Measurements from ENCODE around the gene MTUS2.

Gene MTUS2

DNA sequence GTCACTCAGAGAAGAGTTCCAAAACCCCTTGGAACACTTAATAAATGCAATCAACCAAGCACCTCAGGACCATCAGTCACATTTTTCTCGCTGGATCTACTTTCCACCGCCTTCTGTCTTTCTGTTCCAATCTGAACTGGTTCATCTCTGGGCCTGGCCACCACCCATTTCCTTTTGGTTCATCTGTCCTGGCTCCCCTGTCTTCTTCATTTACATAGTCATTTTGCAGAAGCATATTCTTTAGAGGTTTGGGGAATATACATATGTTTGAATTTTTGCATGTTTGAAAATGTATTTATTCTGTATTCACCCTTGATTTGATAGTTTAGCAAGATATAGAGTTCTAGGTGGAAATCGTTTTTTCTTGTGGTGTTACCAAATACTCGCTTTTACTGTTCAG, 188.2 kb downstream of the MTUS2 start:
- Histone ChIP-seq H3K4me1 (ENCODE audit: control insufficient read depth, insufficient read depth, low read length) (no peaks in the 10 kb centered on the region), H3K9me3 (ENCODE audit: control insufficient read depth, insufficient read depth, low read length) (peaks cover 11% of the 10 kb centered on the region), H3K4me3 (ENCODE audit: low read length) (no peak overlapping the region), H3K27ac (ENCODE audit: low read length) (no peak overlapping the region), H3K27me3 (ENCODE audit: control insufficient read depth, insufficient read depth, low read length) (no peaks in the 10 kb centered on the region), H3K36me3 (ENCODE audit: control insufficient read depth, insufficient read depth, low read length) (no peaks in the 10 kb centered on the region)
- whole genome bisulfite sequencing (ENCODE audit: insufficient coverage, insufficient read length): no CpG with 5 or more reads among the region's 4 CpGs
- no peak for DNase-seq (ENCODE audit: low read depth, low spot score)

GRCh38 chr13:29020314-29020713, 200.2 kb downstream of the MTUS2 start:
- H3K36me3 ChIP-seq (ENCODE audit: control insufficient read depth, insufficient read depth, low read length): no peaks in the 10 kb centered on the region
- no peaks in the 10 kb centered on the region for H3K4me1 ChIP-seq (ENCODE audit: control insufficient read depth, insufficient read depth, low read length)
- no CpG with 5 or more reads among the region's 7 CpGs for WGBS (ENCODE audit: insufficient coverage, insufficient read length)
- no peak overlapping the region for H3K27ac ChIP-seq (ENCODE audit: low read length)
- H3K9me3 ChIP-seq (ENCODE audit: control insufficient read depth, insufficient read depth, low read length): peaks cover 7% of the 10 kb centered on the region
- H3K4me3 ChIP-seq (ENCODE audit: low read length): no peak overlapping the region
- no peaks in the 10 kb centered on the region for H3K27me3 ChIP-seq (ENCODE audit: control insufficient read depth, insufficient read depth, low read length)
- no peak for DNase-seq (ENCODE audit: low read depth, low spot score)

- WGBS (ENCODE audit: insufficient coverage, insufficient read length): no CpG with 5 or more reads among the region's 2 CpGs
Observed at GRCh38 chr13:29021311-29021710, 201.2 kb downstream of the MTUS2 start.

GRCh38 chr13:29021717-29022116, 201.6 kb downstream of the MTUS2 start:
- H3K27ac ChIP-seq (ENCODE audit: low read length): no peak overlapping the region
- peaks cover 10% of the 10 kb centered on the region for H3K9me3 ChIP-seq (ENCODE audit: control insufficient read depth, insufficient read depth, low read length)
- H3K4me3 ChIP-seq (ENCODE audit: low read length): no peak overlapping the region
- no peaks in the 10 kb centered on the region for H3K4me1 ChIP-seq (ENCODE audit: control insufficient read depth, insufficient read depth, low read length)
- H3K27me3 ChIP-seq (ENCODE audit: control insufficient read depth, insufficient read depth, low read length): no peaks in the 10 kb centered on the region
- WGBS (ENCODE audit: insufficient coverage, insufficient read length): no CpG with 5 or more reads among the region's 5 CpGs
- H3K36me3 ChIP-seq (ENCODE audit: control insufficient read depth, insufficient read depth, low read length): no peaks in the 10 kb centered on the region; the same call in 1 of the 2 replicates
- DNase-seq (ENCODE audit: low read depth, low spot score): no peak

More at GRCh38 chr13:29021311-29021710, 201.2 kb downstream of the MTUS2 start:
- Histone ChIP-seq H3K9me3 (ENCODE audit: control insufficient read depth, insufficient read depth, low read length) (peaks cover 7% of the 10 kb centered on the region), H3K27me3 (ENCODE audit: control insufficient read depth, insufficient read depth, low read length) (no peaks in the 10 kb centered on the region), H3K4me1 (ENCODE audit: control insufficient read depth, insufficient read depth, low read length) (no peaks in the 10 kb centered on the region), H3K4me3 (ENCODE audit: low read length) (no peak overlapping the region), H3K36me3 (ENCODE audit: control insufficient read depth, insufficient read depth, low read length) (no peaks in the 10 kb centered on the region; the same call in 1 of the 2 replicates), H3K27ac (ENCODE audit: low read length) (no peak overlapping the region)
- no peak for DNase-seq (ENCODE audit: low read depth, low spot score)

- H3K4me3 ChIP-seq (ENCODE audit: low read length): no peak overlapping the region
- H3K9me3 ChIP-seq (ENCODE audit: control insufficient read depth, insufficient read depth, low read length): peaks cover 10% of the 10 kb centered on the region
- H3K27me3 ChIP-seq (ENCODE audit: control insufficient read depth, insufficient read depth, low read length): no peaks in the 10 kb centered on the region
- H3K36me3 ChIP-seq (ENCODE audit: control insufficient read depth, insufficient read depth, low read length): no peaks in the 10 kb centered on the region; the same call in 1 of the 2 replicates
- no peak overlapping the region for H3K27ac ChIP-seq (ENCODE audit: low read length)
- DNase-seq (ENCODE audit: low read depth, low spot score): no peak
- no CpG with 5 or more reads among the region's 4 CpGs for WGBS (ENCODE audit: insufficient coverage, insufficient read length)
- no peaks in the 10 kb centered on the region for H3K4me1 ChIP-seq (ENCODE audit: control insufficient read depth, insufficient read depth, low read length)
Observed at GRCh38 chr13:29022410-29022809, 202.3 kb downstream of the MTUS2 start.

DNA sequence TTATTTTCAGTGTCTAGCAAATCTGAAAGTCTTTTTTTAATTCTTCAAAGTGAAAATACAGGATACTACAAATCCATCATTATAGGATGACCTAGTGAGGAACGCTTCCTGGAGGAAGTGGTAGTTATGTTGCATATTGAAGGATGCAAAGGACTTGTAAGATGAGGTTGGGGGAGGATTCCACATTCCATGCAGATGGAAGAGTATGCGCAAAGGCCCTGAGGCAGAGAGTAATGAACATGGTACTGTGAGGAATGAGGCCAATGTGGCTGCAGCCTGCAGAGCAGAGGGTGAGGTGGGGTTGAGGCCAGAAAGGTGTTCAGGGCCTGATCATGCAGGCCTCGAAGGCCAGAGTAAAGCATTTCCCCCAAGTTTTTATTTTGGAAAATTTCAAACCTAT, 202.8 kb downstream of the MTUS2 start:
- Histone ChIP-seq H3K4me3 (ENCODE audit: low read length) (no peak overlapping the region), H3K27ac (ENCODE audit: low read length) (no peak overlapping the region), H3K27me3 (ENCODE audit: control insufficient read depth, insufficient read depth, low read length) (no peaks in the 10 kb centered on the region), H3K4me1 (ENCODE audit: control insufficient read depth, insufficient read depth, low read length) (no peaks in the 10 kb centered on the region), H3K36me3 (ENCODE audit: control insufficient read depth, insufficient read depth, low read length) (no peaks in the 10 kb centered on the region; the same call in 1 of the 2 replicates), H3K9me3 (ENCODE audit: control insufficient read depth, insufficient read depth, low read length) (peaks cover 9% of the 10 kb centered on the region)
- WGBS (ENCODE audit: insufficient coverage, insufficient read length): no CpG with 5 or more reads among the region's 3 CpGs
- DNase-seq (ENCODE audit: low read depth, low spot score): no peak

DNA sequence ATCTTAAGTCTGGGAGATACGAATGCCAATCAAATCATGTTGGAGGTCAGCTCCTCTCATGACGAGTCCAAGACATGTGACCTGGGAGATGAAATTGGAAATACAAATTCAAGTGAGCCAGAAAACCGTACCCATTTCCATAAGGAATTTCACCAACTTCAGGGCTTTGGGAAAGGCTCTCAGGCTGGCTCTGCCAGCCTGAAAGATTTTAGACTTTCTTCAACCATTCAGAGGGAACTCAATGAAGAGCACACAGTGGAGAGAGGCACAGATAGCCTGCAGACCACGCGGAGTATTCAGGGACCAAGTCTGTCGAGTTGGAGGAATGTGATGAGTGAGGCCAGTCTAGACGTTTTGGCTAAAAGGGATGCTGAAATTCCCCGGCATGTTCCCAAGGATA, 204.6 kb downstream of the MTUS2 start:
- no peak overlapping the region for H3K4me3 ChIP-seq (ENCODE audit: low read length)
- DNase-seq (ENCODE audit: low read depth, low spot score): no peak
- WGBS (ENCODE audit: insufficient coverage, insufficient read length): no CpG with 5 or more reads among the region's 8 CpGs
- H3K4me1 ChIP-seq (ENCODE audit: control insufficient read depth, insufficient read depth, low read length): no peaks in the 10 kb centered on the region
- no peak overlapping the region for H3K27ac ChIP-seq (ENCODE audit: low read length)
- H3K9me3 ChIP-seq (ENCODE audit: control insufficient read depth, insufficient read depth, low read length): peaks cover 9% of the 10 kb centered on the region
- H3K27me3 ChIP-seq (ENCODE audit: control insufficient read depth, insufficient read depth, low read length): no peaks in the 10 kb centered on the region
- no peaks in the 10 kb centered on the region; the same call in 1 of the 2 replicates for H3K36me3 ChIP-seq (ENCODE audit: control insufficient read depth, insufficient read depth, low read length)

DNA sequence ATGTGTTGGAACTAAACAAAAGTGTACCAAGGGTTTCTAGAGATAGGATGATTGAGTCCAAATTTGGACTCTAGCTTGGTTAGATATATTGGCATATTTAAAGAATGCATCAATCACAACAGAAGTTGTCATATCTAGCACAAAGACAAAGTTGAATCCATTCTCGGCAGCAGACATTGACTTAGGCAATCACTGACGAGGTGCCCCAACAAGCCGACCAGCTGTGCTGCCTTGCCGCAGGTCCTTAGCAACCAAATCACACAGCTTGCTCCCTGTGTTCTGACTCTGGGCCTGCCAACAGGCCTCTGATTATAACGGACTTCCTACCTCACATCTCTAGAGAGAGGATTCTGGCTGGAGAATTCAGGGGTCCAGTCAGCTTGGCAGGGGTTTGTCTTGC, 208.7 kb downstream of the MTUS2 start:
- Histone ChIP-seq H3K4me3 (ENCODE audit: low read length) (no peak overlapping the region), H3K9me3 (ENCODE audit: control insufficient read depth, insufficient read depth, low read length) (peaks cover 13% of the 10 kb centered on the region), H3K4me1 (ENCODE audit: control insufficient read depth, insufficient read depth, low read length) (no peaks in the 10 kb centered on the region; the same call in 1 of the 2 replicates), H3K36me3 (ENCODE audit: control insufficient read depth, insufficient read depth, low read length) (no peaks in the 10 kb centered on the region; the same call in 1 of the 2 replicates), H3K27ac (ENCODE audit: low read length) (no peak overlapping the region), H3K27me3 (ENCODE audit: control insufficient read depth, insufficient read depth, low read length) (no peaks in the 10 kb centered on the region)
- WGBS (ENCODE audit: insufficient coverage, insufficient read length): no CpG with 5 or more reads among the region's 5 CpGs
- no peak for DNase-seq (ENCODE audit: low read depth, low spot score)

DNA sequence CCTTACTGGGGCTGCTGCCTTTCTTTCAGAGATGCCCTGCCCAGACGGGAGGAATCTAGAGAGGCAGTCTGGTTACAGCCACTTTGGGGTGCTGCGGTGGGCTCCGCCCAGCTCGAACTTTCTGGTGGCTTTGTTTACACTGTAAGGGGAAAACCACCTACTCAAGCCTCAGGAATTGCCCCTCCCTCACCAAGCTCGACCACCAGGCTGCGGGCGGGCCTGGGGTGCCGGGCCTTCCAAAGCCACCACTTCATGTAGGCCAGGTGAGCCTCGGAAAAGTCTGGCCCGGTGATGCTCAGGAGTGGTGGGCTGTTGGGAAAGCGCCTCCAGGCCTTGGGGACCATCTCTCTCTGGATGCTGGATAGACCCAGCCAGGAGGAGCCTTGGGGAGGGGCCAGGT, 218.6 kb downstream of the MTUS2 start:
- H3K4me1 ChIP-seq (ENCODE audit: control insufficient read depth, insufficient read depth, low read length): no peaks in the 10 kb centered on the region
- H3K27me3 ChIP-seq (ENCODE audit: control insufficient read depth, insufficient read depth, low read length): no peaks in the 10 kb centered on the region
- H3K27ac ChIP-seq (ENCODE audit: low read length): no peak overlapping the region
- H3K9me3 ChIP-seq (ENCODE audit: control insufficient read depth, insufficient read depth, low read length): peaks cover 7% of the 10 kb centered on the region
- no CpG with 5 or more reads among the region's 11 CpGs for WGBS (ENCODE audit: insufficient coverage, insufficient read length)
- H3K4me3 ChIP-seq (ENCODE audit: low read length): no peak overlapping the region
- DNase-seq (ENCODE audit: low read depth, low spot score): no peak
- no peaks in the 10 kb centered on the region for H3K36me3 ChIP-seq (ENCODE audit: control insufficient read depth, insufficient read depth, low read length)

GRCh38 chr13:29039212-29039611, 219.1 kb downstream of the MTUS2 start:
- no peaks in the 10 kb centered on the region for H3K36me3 ChIP-seq (ENCODE audit: control insufficient read depth, insufficient read depth, low read length)
- no peak overlapping the region for H3K4me3 ChIP-seq (ENCODE audit: low read length)
- no peak overlapping the region for H3K27ac ChIP-seq (ENCODE audit: low read length)
- H3K27me3 ChIP-seq (ENCODE audit: control insufficient read depth, insufficient read depth, low read length): no peaks in the 10 kb centered on the region
- DNase-seq (ENCODE audit: low read depth, low spot score): no peak
- WGBS (ENCODE audit: insufficient coverage, insufficient read length): no CpG with 5 or more reads among the region's 18 CpGs
- H3K4me1 ChIP-seq (ENCODE audit: control insufficient read depth, insufficient read depth, low read length): no peaks in the 10 kb centered on the region
- peaks cover 5% of the 10 kb centered on the region; the same call in 1 of the 2 replicates for H3K9me3 ChIP-seq (ENCODE audit: control insufficient read depth, insufficient read depth, low read length)

- H3K4me3 ChIP-seq (ENCODE audit: low read length): no peak overlapping the region
- no peaks in the 10 kb centered on the region for H3K36me3 ChIP-seq (ENCODE audit: control insufficient read depth, insufficient read depth, low read length)
- no peak overlapping the region for H3K27ac ChIP-seq (ENCODE audit: low read length)
- no peak for DNase-seq (ENCODE audit: low read depth, low spot score)
- no peaks in the 10 kb centered on the region for H3K4me1 ChIP-seq (ENCODE audit: control insufficient read depth, insufficient read depth, low read length)
- WGBS (ENCODE audit: insufficient coverage, insufficient read length): no CpG with 5 or more reads among the region's 4 CpGs
- H3K9me3 ChIP-seq (ENCODE audit: control insufficient read depth, insufficient read depth, low read length): peaks cover 9% of the 10 kb centered on the region
- no peaks in the 10 kb centered on the region for H3K27me3 ChIP-seq (ENCODE audit: control insufficient read depth, insufficient read depth, low read length)
Observed at GRCh38 chr13:29046588-29046987, 226.4 kb downstream of the MTUS2 start.
